ENCODE results near the gene MYH6. TPM values are rescaled to one million over a fixed set of nuclear protein-coding genes. Genes with fewer than 3 reads are reported as not detected.
"Not testable (repeated sequence)": the region's sequence is repeated elsewhere in the genome, so short reads cannot be mapped to it uniquely, and the experiment has no call there.

Gene MYH6
- not detected for total RNA-seq (ENCODE audit: insufficient read depth, low replicate concordance)

- DNase-seq (ENCODE audit: low spot score) = no peak
Measured at GRCh38 chr14:23407516-23408306, at the start of gene MYH6. Gene MYH6, minus strand, starts transcription at chr14:23408273. Its CDS starts 1,050 bp downstream, at chr14:23407223.

- not testable (repeated sequence) for DNase-seq (ENCODE audit: low spot score)
Measured at GRCh38 chr14:23456883-23457586, 49.0 kb upstream of the MYH6 start.

- peak; percentile 22 for DNase-seq (ENCODE audit: low spot score)
Measured at GRCh38 chr14:23454445-23454856, 46.4 kb upstream of the MYH6 start.

GRCh38 chr14:23452237-23452636, 44.2 kb upstream of the MYH6 start:
- DNase-seq (ENCODE audit: low spot score) = no peak

- DNase-seq (ENCODE audit: low spot score) = no peak
Measured at GRCh38 chr14:23450379-23450778, 42.3 kb upstream of the MYH6 start.

- DNase-seq (ENCODE audit: low spot score) = no peak
Measured at GRCh38 chr14:23449314-23449713, 41.2 kb upstream of the MYH6 start.

GRCh38 chr14:23447361-23448350, 39.6 kb upstream of the MYH6 start:
- peak; percentile 17 for DNase-seq (ENCODE audit: low spot score)

- peak; percentile 85 for DNase-seq (ENCODE audit: low spot score)
Measured at GRCh38 chr14:23446291-23446851, 38.3 kb upstream of the MYH6 start.

GRCh38 chr14:23445773-23446172, 37.7 kb upstream of the MYH6 start:
- no peak for DNase-seq (ENCODE audit: low spot score)

GRCh38 chr14:23444314-23444713, 36.2 kb upstream of the MYH6 start:
- DNase-seq (ENCODE audit: low spot score) = no peak

- no peak for DNase-seq (ENCODE audit: low spot score)
Measured at GRCh38 chr14:23443881-23444280, 35.8 kb upstream of the MYH6 start.

GRCh38 chr14:23443411-23443812, 35.3 kb upstream of the MYH6 start:
- DNase-seq (ENCODE audit: low spot score) = no peak

GRCh38 chr14:23442721-23443356, 34.8 kb upstream of the MYH6 start:
- no peak for DNase-seq (ENCODE audit: low spot score)

GRCh38 chr14:23441076-23441475, 33.0 kb upstream of the MYH6 start:
- DNase-seq (ENCODE audit: low spot score) = peak; percentile 7

GRCh38 chr14:23439107-23439835, 31.2 kb upstream of the MYH6 start:
- no peak for DNase-seq (ENCODE audit: low spot score)

- peak; percentile 24 for DNase-seq (ENCODE audit: low spot score)
Measured at GRCh38 chr14:23438101-23438971, 30.3 kb upstream of the MYH6 start.

- DNase-seq (ENCODE audit: low spot score) = no peak
Measured at GRCh38 chr14:23437133-23438100, 29.3 kb upstream of the MYH6 start.

Measured in umbilical cord (tissue), 2 donors.